Neural progenitor cell (in vitro differentiated cells): ENCODE measurements around the gene TULP1.

Source experiments
- CTCF ChIP-seq: fragments of 200-600 bp; sonication (generic); IDR thresholded peaks from 2 replicates; pipeline ENCODE4 v1.5.1; 2017; ENCODE audit warnings: antibody characterized with exemption, mild to moderate bottlenecking
- EZH2 ChIP-seq: fragments of 200-600 bp; sonication (generic); IDR thresholded peaks from 2 replicates; pipeline ENCODE4 v1.6.1; 2017; ENCODE audit warnings: antibody characterized with exemption, mild to moderate bottlenecking, moderate library complexity
- EZH2phosphoT487 ChIP-seq: fragments of 200-600 bp; sonication (generic); IDR thresholded peaks from 2 replicates; pipeline ENCODE4 v1.6.1; 2017; ENCODE audit warnings: antibody characterized with exemption

- TF ChIP-seq CTCF (no peak), EZH2phosphoT487 (no peak), EZH2 (no peak)
Observed at GRCh38 chr6:35532126-35532525, 19.4 kb upstream of the TULP1 start.
